IPS-11a (cell line): ENCODE measurements around the gene CUX1.
"Not testable (repeated sequence)": the region's sequence is repeated elsewhere in the genome, so short reads cannot be mapped to it uniquely, and the experiment has no call there.

ENCODE experiments used
- H3K4me3 ChIP-seq: one replicate; pipeline ENCODE4 v1.5.1; 2013; ENCODE audit warnings: low read depth, low read length, control low read depth

CUX1 gene

GRCh38 chr7:101853684-101854083, 36.3 kb downstream of the CUX1 start:
- no peak overlapping the region for H3K4me3 ChIP-seq

GRCh38 chr7:101854084-101854865, 36.8 kb downstream of the CUX1 start:
- H3K4me3 ChIP-seq: no peak overlapping the region

GRCh38 chr7:101856473-101857357, 39.3 kb downstream of the CUX1 start:
- H3K4me3 ChIP-seq: no peak overlapping the region

- no peak overlapping the region for H3K4me3 ChIP-seq
These were observed 40.0 kb downstream of the CUX1 start for GRCh38 chr7:101857358-101857811.

GRCh38 chr7:101858437-101859385, 41.3 kb downstream of the CUX1 start:
- no peak overlapping the region for H3K4me3 ChIP-seq

- no peak overlapping the region for H3K4me3 ChIP-seq
These were observed 42.1 kb downstream of the CUX1 start for GRCh38 chr7:101859411-101860106.

- no peak overlapping the region for H3K4me3 ChIP-seq
These were observed 43.1 kb downstream of the CUX1 start for GRCh38 chr7:101860316-101861217.

- H3K4me3 ChIP-seq: no peak overlapping the region
These were observed 43.9 kb downstream of the CUX1 start for GRCh38 chr7:101861218-101861775.

- H3K4me3 ChIP-seq: no peak overlapping the region
These were observed 45.1 kb downstream of the CUX1 start for GRCh38 chr7:101862280-101863220.

GRCh38 chr7:101863598-101863997, 46.2 kb downstream of the CUX1 start:
- H3K4me3 ChIP-seq: no peak overlapping the region

- no peak overlapping the region for H3K4me3 ChIP-seq
These were observed 46.6 kb downstream of the CUX1 start for GRCh38 chr7:101864039-101864438.

GRCh38 chr7:101865031-101865430, 47.6 kb downstream of the CUX1 start:
- no peak overlapping the region for H3K4me3 ChIP-seq

GRCh38 chr7:101865455-101865854, 48.0 kb downstream of the CUX1 start:
- H3K4me3 ChIP-seq: no peak overlapping the region

- no peak overlapping the region for H3K4me3 ChIP-seq
These were observed 48.9 kb downstream of the CUX1 start for GRCh38 chr7:101866328-101866727.

- H3K4me3 ChIP-seq: no peak overlapping the region
These were observed 49.8 kb downstream of the CUX1 start for GRCh38 chr7:101867265-101867664.

- H3K4me3 ChIP-seq: not testable (repeated sequence)
These were observed 50.3 kb downstream of the CUX1 start for GRCh38 chr7:101867681-101868080.

- H3K4me3 ChIP-seq: no peak overlapping the region
These were observed 50.9 kb downstream of the CUX1 start for GRCh38 chr7:101868191-101868950.
